NCI-H146 (cell line): ENCODE measurements around the gene BRSK2.

Experiments used
- DNase-seq: peaks from one replicate; lab custom pipeline; 2025; lab: John Stamatoyannopoulos, UW

The BRSK2 gene

DNA sequence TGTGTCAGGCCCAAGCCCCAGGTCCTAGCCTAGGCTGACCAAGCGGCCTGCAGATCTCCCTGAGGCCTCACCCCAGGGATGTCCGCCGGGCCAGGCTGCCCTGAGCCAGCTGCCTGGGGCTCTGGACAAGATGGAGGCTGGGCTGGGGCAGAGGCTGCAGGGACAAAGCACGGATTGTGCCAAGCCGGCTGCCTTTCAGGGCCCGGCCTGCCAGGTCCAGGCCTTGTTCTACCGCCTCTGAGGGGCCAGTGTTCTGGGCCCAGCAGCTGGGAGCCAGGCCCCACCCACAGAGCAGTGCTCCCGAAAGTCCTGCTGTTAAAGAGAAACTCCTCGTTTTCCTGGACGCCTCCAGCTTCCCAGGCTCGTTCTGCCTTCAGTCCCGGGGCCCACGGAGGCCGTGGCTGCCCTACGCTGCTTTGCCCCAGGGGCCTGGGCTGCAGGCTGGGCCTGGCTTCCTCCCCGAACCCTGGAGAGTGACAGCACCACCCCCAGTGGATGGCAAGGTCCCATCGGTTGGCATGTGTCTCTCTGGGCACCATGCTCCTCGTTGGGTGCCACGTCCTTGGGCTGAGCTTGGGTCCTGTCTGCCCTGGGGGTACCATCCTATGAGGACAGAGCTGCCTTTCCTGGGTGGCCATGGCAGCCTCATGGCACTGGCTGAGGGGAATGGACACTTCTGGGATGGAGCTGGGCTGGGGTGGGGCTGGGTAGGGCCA, 7.6 kb downstream of the BRSK2 start:
- no peak for DNase-seq

DNA sequence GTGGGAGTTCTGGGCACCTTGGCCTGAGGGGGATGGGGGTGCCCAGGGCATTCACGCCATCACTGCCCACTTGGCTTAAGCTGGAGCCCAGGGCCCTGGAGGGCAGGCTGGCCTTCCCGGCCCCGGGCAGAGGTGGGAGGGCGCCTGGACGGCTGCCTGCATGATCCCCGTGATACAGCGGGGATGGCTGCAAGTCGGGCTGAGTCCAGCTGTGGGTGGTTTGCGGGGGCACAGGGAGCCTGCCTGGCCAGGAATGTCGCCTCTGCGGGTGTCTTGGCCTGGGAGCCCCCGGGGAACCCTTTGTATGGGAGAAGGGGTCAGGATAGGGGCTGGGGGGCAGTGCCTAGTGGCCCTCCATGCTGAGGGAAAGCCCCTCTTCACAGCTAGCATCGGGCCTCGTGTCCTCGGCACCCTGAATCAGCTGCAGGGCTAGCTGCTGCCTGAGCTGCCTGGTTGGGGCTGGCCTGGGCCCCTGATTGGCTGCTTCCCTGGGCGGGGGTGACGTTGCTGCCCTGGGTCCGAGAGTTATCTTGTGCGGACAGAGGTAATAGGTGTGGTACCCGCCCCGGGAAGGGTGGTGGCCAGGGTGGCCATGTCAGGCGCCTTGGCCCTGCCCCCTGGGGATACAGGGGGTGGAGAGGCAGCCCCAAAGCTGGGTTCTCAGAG, 8.3 kb downstream of the BRSK2 start:
- DNase-seq, result no peak

GRCh38 chr11:1398528-1399235, 8.9 kb downstream of the BRSK2 start:
- DNase-seq, result no peak

DNA sequence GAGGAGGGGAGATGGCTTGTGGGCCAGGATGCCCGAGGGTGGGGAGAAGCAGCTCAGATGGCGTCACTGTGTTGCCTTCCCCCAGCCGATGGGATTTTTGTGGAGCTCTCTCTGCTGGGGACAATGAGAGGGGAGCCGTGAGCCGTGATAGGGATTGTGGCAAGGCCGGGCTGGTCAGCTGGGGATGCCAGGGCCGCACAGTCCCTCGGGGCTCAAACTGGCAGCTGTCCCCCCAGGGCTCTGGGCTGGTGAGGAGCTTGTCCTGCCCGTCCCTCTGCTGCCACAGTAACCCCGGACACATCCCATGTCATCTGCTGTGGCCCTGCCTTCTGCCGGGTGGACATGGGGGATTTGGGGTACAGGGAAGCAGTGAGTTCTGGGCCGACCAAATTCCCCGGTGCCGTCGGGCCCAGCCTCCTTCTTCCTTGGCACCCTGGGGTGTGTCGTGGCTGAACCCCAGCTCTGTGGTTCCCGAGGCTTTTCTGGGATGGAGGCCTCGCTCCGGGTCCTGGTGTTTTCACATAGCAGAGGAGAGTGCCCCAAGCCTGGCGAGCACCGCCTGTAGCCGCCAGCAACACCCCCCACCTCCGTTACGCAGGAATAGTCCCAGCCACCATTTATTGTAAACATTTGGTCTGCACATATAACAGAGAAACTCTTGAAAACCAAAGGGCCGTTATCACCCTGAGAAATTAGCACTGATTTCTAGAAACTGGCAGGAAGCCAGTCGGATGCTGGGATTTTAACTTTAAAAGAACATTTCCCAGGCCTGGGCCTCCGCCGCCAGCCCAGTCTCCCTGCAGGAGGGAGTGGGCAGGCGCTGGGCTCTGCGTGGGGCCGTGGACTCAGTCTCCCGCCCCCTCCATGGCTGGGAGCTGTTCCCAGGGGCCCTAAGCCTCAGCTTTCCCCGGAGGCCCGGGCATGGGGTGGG, 9.9 kb downstream of the BRSK2 start:
- DNase-seq, result no peak

DNA sequence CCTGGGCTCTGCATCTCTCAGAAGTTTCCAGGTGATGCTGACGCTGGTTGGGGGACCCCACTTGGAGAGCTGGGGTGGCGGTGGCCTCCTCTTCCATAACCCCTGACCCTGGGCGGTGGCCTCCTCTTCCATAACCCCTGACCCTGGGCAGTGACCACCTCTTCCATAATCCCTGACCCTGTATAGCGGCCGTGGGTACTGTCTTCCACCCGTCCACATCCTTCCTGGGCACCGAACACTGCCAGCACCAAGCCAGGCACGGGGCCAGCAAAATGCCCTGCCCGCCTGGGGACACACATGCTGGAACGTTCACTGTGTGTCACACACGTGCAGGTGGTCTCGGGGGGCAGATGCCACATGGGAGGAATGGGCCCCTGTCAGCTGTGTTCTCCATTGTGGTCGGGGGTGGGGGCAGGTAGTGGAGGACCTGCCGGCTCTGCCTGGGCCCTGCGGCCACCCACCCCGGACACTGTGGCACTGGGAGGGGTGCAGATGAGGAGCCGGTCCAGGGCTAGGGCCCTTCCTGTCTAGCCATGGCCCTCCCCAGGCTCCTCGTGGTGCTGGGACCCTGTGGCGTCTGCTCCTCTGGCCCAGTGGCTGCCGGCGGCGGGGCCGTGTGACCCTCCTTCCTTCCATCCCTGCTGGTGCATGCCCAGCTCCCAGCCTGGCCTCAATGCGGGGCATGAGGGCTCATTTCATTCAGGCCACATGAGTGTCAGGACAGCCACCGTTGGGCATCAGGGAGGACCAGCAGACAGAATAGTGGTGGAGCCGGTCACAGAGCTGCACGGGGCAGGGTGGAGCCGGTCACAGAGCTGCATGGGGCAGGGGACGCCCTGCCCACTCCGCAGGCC, 10.8 kb downstream of the BRSK2 start:
- DNase-seq, result no peak

DNA sequence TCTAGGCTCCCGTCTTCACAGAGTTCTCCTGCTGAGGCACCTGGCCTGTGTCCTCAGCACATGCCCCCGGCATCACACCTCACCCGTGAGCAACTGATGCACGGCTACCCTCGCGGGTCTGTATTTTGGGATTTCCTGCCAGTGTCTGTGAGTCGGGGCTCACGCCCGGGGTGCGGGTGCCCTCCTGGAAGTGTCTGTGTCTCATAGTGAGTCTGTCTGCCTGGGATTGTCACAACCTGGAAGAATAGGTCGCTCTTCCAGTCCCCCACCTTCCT, 11.4 kb downstream of the BRSK2 start:
- no peak for DNase-seq

DNA sequence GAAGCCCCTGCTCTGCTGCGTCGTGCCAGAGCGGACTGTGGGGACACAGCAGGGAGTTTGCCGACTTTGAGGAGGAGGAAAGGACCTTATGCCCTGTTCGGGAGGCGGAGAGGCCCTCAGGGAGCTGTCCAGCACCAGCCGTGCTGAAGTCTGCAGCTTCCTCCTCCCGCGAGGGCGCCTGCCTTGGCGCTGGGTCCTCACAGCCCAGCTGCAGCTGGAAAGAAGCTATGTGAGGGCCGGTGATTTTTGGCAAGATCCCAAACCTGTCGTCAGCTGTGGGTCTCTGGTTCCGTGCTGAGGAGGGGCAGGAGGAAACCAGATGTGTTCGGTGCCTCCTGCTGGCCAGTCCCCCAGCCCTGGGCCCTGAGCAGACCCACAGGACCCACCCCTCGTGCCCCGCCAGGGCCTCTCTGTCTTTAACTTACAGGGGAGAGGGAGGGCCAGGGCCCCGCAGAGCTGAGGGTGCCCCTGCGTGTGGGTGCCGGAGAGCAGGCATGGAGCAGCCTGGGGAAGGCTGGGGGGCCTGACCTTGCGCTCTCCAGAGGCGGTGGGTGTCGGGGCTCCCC, 12.0 kb downstream of the BRSK2 start:
- DNase-seq, result no peak

GRCh38 chr11:1402355-1403077, 12.8 kb downstream of the BRSK2 start:
- no peak for DNase-seq

GRCh38 chr11:1403078-1403620, 13.4 kb downstream of the BRSK2 start:
- no peak for DNase-seq

DNA sequence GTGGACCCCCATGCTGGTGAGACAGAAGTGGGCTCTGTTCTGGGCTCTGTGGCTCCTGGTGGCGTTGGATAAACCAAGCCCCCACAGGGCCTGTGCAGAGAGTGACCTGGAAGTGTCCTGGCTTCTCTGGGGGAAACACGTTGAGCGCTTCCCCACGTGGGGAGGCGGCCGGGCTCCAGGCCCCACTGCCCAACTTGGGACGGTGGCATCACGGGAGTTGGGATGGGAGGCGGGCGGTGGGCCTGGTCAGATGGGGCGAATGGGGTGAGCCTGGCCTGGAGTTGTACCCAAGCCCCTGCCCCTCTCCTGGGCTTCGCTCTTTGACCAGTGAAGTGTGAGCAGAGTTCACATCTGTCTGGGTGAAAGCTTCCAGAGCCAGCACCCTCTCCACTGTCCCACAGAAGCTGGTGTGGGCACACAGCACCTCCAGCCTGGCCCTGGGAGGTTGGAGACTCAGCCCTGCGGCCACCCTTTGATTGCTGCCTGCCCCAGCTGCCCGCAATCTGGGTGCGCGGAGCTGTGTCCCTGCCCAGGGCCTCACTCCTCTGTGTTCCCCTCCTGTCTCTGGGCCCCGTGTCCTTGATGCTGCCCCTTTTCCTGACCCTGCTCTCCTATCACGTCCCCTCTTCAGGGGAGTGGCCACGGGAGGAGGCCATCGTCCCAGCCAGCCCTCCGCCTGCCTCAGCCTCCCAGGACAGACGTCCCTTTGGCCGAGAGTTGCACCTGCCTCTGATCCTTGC, 14.2 kb downstream of the BRSK2 start:
- no peak for DNase-seq

DNA sequence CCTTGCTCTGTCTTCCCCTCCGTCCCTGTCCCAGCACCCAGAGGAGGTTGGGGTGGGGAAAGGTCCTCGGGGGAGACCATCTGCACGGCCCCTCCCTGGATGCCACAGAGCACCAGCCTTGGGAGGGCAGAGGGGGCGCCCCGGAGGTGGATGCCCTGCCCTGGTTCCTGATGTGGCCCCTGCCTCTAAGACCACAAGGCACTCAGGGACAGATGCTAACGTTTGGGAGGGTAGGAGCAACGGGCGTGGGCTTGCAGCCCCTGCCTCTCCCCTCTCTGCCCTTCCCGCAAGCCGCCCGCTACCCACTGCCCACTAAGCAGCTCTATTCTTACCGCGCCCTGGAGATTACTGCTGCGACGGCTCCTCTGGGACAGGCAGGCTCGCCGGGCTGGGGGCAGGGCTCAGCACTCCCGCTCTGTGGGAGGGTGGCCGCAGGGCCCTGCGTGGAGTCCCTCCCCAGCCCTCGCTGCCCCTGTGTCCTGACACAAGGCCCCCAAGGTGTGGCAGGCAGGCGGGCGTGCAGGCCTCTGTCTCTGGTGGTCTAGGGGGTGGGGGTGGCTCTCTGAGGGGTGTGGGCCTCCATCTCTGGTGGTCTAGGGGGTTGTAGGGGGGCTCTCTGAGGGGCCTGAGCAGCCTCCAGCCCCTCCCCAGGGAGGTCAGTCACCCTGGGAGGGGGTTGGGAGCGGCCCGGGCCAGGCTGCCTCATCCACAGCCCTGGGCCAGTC, 14.9 kb downstream of the BRSK2 start:
- DNase-seq, result no peak

DNA sequence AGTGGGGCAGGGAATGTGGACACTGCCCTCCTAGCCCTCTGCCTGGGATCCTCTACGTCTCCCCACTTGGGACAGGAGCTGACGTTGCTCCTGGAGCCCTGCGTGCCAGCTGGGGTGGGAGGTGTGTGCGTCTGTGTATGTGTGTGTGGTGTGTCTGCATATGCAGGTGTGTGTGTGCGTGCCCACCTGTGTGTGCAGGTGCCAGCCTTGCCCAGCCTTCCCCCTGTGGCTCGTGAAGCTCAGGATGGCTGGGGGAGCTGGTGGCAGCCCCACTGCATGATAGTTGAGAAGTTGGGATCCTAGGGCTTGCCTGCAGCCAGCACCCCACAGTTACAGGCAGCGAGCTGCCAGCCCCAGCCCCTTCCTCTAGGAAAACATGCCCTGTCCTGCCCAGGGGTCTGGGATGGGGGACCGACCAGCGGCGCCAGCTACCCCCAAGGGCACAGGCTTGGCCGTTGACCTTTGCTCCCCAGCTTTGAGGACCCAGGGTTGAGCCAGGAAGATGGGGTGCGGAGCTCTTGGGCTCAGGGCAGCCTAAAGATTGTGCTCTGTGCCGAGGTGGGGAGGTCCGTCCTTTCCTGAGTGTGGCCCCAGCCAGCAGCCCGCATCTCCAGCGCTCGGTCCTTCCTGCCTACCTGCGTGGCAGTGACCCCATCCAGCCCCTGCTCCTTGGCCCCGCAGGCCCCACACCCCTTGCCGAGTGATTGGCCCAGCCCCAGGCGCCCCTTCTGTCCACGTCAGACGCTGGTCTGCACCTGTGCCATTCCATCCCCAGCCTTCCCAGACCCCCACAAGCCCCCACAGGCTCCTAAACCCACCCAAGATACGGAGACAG, 15.7 kb downstream of the BRSK2 start:
- no peak for DNase-seq

DNA sequence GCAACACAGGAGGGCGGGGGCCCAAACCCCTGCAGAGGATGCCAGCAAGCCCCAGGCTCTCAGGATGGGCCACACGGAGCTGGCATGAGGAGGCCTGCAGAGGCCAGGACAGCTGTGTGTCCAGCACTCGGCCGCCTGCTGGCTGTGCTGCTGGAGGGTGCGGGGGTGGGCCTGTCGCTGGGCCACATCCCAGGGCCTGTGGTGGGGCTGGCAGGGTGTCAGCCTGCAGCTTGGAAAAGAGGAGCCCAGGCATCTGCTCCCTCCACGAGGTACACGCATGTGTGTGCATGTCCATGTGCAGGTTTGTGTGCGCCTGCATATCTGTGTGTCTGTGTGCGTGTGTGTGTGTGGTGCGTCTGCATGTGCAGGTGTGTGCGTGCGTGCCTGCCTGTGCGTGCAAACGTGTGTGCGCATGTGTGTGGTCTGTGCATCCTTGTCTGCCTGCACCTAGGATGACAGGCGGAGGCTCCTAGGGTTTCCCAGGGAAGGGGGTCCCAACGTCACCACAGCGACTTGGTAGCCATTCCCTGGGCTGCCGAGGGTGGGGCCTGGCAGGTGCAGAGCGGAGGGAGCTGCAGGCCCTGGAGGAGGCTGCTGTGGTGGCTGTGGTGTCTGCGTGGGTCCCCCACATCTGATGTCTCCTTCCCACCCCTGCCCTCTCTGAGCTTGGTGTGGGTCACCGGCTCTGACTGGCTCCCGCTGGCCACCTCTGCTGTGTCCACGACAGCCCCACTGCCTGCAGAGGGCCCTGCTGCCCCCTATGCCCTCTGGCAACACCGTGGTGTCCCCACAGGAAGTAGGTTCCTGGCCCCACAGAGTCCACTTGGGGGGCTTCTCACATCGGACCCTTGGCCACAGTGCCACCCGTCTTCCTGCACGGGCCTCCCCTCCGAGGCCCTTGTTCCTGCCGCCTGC, 17.1 kb downstream of the BRSK2 start:
- no peak for DNase-seq

GRCh38 chr11:1407668-1408067, 17.9 kb downstream of the BRSK2 start:
- no peak for DNase-seq

GRCh38 chr11:1408346-1408745, 18.6 kb downstream of the BRSK2 start:
- DNase-seq, result no peak

- DNase-seq, result no peak
Measured at GRCh38 chr11:1409108-1409851, 19.5 kb downstream of the BRSK2 start.
